ENCODE measurements around the gene FOLR1.

- TF ChIP-seq CTCF (IDR thresholded peaks at IDR 0.05) (no peak), POLR2A (IDR thresholded peaks at IDR 0.05) (no peak)
Observed at GRCh38 chr11:72188267-72188666, 3.7 kb upstream of the FOLR1 start.
